ENCODE data around the gene PRM2.

PRM2 gene

DNA sequence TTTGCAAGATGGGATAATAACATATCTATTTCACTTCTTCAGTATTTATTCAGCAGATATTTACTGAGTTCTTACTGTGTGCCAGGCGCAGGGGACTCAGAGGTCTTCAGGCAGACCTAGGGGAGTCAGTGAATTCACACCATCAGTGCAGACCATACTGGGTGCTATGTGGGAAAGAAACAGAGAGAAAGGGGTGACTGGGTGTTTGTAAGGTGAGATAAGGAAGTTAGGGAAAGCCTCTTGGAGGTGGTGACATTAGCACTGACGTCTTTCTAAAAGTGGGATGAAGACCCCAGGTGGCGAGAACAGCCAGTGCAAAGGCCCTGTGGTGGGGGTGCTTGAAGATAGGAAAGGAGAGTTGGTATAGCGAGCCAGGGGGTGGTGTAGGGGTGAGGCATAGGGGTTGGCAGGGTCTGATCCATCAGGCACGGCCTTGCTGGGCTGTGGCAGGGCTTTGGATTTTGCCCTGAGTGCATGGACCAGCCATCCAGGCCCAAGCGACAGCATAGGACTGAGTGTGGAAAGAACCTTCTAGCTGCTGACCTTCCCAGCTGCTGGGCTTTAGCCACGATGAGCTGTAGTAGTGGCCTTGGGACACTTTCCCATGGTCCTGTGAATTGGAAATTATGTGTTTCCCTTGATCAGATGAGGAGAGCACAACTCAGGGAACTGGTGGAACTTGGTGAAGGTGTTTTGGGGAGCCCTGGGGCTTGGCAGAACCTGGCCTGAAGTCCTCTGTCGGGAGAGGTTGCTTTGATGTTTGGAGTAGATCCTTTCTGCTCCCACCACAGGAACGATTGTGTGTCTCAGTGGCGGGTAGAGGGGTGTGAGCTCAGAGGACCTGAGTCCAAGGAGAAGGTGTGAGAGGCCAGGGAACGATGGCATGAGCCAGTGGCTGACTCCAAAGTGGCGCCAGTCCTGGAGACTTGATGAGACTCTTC, 16.4 kb downstream of the PRM2 start:
- H3K9me2 ChIP-seq (replicated peaks; ENCODE audit: insufficient read depth, low read length), result no peaks in the 10 kb centered on the region
- H3K9me3 ChIP-seq (ENCODE audit: insufficient read depth, low read length), result no peaks in the 10 kb centered on the region
- no peaks in the 10 kb centered on the region for H4K20me1 ChIP-seq (ENCODE audit: low read depth, low read length)
- H3K4me2 ChIP-seq (ENCODE audit: low read depth, low read length, poor library complexity, severe bottlenecking), result no peak overlapping the region
- H3K9ac ChIP-seq (ENCODE audit: low read length), result no peak overlapping the region
- H3K27ac ChIP-seq (ENCODE audit: low read depth, low read length), result no peak overlapping the region
- no peaks in the 10 kb centered on the region for H3K27me3 ChIP-seq (ENCODE audit: low read length)
- TF ChIP-seq, protein P1, sequence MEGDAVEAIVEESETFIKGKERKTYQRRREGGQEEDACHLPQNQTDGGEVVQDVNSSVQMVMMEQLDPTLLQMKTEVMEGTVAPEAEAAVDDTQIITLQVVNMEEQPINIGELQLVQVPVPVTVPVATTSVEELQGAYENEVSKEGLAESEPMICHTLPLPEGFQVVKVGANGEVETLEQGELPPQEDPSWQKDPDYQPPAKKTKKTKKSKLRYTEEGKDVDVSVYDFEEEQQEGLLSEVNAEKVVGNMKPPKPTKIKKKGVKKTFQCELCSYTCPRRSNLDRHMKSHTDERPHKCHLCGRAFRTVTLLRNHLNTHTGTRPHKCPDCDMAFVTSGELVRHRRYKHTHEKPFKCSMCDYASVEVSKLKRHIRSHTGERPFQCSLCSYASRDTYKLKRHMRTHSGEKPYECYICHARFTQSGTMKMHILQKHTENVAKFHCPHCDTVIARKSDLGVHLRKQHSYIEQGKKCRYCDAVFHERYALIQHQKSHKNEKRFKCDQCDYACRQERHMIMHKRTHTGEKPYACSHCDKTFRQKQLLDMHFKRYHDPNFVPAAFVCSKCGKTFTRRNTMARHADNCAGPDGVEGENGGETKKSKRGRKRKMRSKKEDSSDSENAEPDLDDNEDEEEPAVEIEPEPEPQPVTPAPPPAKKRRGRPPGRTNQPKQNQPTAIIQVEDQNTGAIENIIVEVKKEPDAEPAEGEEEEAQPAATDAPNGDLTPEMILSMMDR (IDR thresholded peaks at IDR 0.05; ENCODE audit: insufficient read depth, low read length, poor library complexity, severe bottlenecking), result no peak
- no peak for TF ChIP-seq EZH2phosphoT487 (conservative IDR thresholded peaks at IDR 0.05; ENCODE audit: low read length)
- H3K36me3 ChIP-seq (ENCODE audit: low read length), result no peaks in the 10 kb centered on the region
- H3K4me3 ChIP-seq (ENCODE audit: insufficient read depth, low read length, poor library complexity, severe bottlenecking), result no peak overlapping the region
- H2AFZ ChIP-seq (ENCODE audit: low read depth, low read length, severe bottlenecking), result no peak overlapping the region
- H3K79me2 ChIP-seq (ENCODE audit: insufficient read depth, low read length), result no peaks in the 10 kb centered on the region
- no peaks in the 10 kb centered on the region for H3F3A ChIP-seq (ENCODE audit: insufficient read depth)

DNA sequence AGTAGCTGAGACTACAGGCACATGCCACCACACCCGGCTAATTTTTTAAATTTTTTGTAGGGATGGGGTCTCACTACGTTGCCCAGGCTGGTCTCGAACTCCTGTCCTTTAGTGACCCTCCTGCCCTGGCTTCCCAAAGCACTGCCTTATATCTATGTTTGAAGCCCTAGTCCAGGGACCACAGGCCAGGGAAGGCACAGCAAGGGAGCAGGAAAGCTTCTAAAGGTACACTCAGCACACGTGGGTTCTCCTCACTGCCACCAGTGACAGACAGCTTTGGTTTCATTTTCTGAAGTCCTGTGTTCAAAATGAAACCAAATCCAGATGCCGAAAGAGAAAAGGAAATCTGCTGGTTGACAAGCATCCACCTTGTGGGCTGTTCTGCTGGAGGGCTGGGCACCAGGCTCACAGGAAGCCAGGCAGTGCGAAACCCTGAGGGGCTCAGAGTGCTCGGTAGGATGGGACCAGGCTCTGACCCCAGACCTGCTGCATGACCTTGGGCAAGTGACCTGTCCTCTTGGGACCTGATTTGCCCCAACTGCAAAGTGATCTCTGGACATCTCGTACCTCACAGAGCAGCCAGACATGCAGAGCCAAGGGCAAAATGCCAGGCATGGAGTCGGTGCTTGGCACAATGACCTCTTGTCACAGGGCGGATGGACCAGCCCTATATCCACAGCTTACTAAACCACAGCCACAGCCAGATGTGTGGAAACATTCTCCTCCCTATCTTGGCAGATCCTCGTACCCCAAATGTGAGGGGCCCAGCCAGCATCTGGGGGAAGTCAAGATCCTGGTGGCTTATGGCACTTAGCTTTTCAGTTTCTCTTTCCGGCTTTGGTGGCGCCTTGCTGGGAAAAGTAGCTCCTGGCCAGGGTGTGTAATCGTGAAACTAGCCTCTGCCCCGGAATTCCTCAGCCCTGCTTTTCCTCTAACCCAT, 17.5 kb downstream of the PRM2 start:
- Histone ChIP-seq H3K4me3 (ENCODE audit: insufficient read depth, low read length, poor library complexity, severe bottlenecking) (no peak overlapping the region), H3K79me2 (ENCODE audit: insufficient read depth, low read length) (no peaks in the 10 kb centered on the region), H3K27ac (ENCODE audit: low read depth, low read length) (no peak overlapping the region), H3K27me3 (ENCODE audit: low read length) (no peaks in the 10 kb centered on the region), H4K20me1 (ENCODE audit: low read depth, low read length) (no peaks in the 10 kb centered on the region), H3K36me3 (ENCODE audit: low read length) (no peaks in the 10 kb centered on the region), H3K9ac (ENCODE audit: low read length) (no peak overlapping the region), H3K9me3 (ENCODE audit: insufficient read depth, low read length) (no peaks in the 10 kb centered on the region), H3K9me2 (replicated peaks; ENCODE audit: insufficient read depth, low read length) (no peaks in the 10 kb centered on the region), H3K4me2 (ENCODE audit: low read depth, low read length, poor library complexity, severe bottlenecking) (no peak overlapping the region), H3F3A (ENCODE audit: insufficient read depth) (peaks cover 8% of the 10 kb centered on the region), H2AFZ (ENCODE audit: low read depth, low read length, severe bottlenecking) (no peak overlapping the region)
- TF ChIP-seq EZH2phosphoT487 (conservative IDR thresholded peaks at IDR 0.05; ENCODE audit: low read length), result no peak
- TF ChIP-seq, protein P1 (IDR thresholded peaks at IDR 0.05; ENCODE audit: insufficient read depth, low read length, poor library complexity, severe bottlenecking), result no peak

DNA sequence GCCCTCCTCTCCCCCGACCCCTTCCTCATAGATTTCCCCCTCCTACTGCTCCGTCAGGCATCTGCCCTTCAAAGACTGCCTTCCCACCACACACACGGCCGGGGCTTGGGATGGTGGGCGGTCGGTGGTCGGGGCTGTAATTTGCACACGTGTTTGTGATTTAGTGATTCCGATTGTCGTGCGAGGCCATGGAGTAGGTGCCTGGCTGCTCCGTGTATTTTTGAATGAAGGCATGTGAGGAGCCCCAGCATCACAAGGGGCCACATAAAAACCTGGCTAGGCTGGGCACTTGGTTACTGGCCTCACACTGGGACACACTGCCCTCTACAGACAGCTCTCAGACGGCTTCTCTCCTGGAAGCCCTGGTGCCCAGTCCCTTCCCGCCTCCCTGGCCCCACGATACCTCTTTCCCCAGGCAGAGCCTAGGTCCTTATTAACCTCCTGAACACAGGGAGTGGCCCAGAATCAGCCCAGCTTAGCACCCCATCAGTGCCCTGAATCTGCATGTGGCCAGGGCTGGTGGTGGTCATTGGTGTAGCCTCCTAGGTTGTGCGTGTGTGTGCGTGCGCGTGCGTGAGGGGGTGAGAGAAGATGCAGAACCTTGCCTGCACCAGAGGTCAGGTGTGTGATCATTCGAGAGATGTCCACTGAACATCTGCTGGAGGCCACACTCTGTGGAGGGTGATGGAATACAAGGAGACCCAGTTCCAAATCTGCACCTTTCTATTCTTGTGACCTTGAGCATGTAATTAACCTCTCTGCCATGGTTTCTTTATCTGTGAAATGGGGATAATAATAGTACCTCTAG, 18.9 kb downstream of the PRM2 start:
- Histone ChIP-seq H3K9ac (ENCODE audit: low read length) (0 out of 2 replicates have a peak overlapping the region, but pooled peaks have one; percentile 65), H3K9me3 (ENCODE audit: insufficient read depth, low read length) (no peaks in the 10 kb centered on the region), H3K27ac (ENCODE audit: low read depth, low read length) (no peak overlapping the region), H3K9me2 (replicated peaks; ENCODE audit: insufficient read depth, low read length) (no peaks in the 10 kb centered on the region), H2AFZ (ENCODE audit: low read depth, low read length, severe bottlenecking) (no peak overlapping the region), H3K4me2 (ENCODE audit: low read depth, low read length, poor library complexity, severe bottlenecking) (peak overlapping the region; percentile 80), H3K27me3 (ENCODE audit: low read length) (no peaks in the 10 kb centered on the region), H3F3A (ENCODE audit: insufficient read depth) (peaks cover 13% of the 10 kb centered on the region), H4K20me1 (ENCODE audit: low read depth, low read length) (no peaks in the 10 kb centered on the region), H3K36me3 (ENCODE audit: low read length) (no peaks in the 10 kb centered on the region), H3K4me3 (ENCODE audit: insufficient read depth, low read length, poor library complexity, severe bottlenecking) (no peak overlapping the region), H3K79me2 (ENCODE audit: insufficient read depth, low read length) (no peaks in the 10 kb centered on the region)
- TF ChIP-seq, protein P1 (IDR thresholded peaks at IDR 0.05; ENCODE audit: insufficient read depth, low read length, poor library complexity, severe bottlenecking), result peak; percentile 51
- TF ChIP-seq EZH2phosphoT487 (conservative IDR thresholded peaks at IDR 0.05; ENCODE audit: low read length), result no peak
